GM06990 (cell line): ENCODE data around the gene BAIAP2.

ENCODE experiments used
- DNase-seq: peaks from one replicate; pipeline ENCODE4 v3.0.0-alpha.2; 2011; ENCODE audit not compliant: insufficient read length; ENCODE audit errors: extremely low read depth
- H3K27me3 ChIP-seq: replicated peaks from 2 replicates; pipeline ENCODE4 v1.6.0; 2011; ENCODE audit warnings: low read length; ENCODE audit not compliant: control insufficient read depth, insufficient read depth
- H3K36me3 ChIP-seq: 2 replicates; pipeline ENCODE4 v1.5.1; 2011; ENCODE audit warnings: low read length; ENCODE audit not compliant: control insufficient read depth, insufficient read depth
- H3K4me3 ChIP-seq: replicated peaks from 2 replicates; pipeline ENCODE4 v1.5.1; 2011; ENCODE audit warnings: low read depth, mild to moderate bottlenecking, control low read depth, low read length
- CTCF ChIP-seq: IDR thresholded peaks from 2 replicates; pipeline ENCODE4 v1.5.1; 2011; ENCODE audit warnings: low read length, control low read depth, mild to moderate bottlenecking, inconsistent platforms; ENCODE audit not compliant: insufficient read depth, poor library complexity, severe bottlenecking

BAIAP2 gene

DNA sequence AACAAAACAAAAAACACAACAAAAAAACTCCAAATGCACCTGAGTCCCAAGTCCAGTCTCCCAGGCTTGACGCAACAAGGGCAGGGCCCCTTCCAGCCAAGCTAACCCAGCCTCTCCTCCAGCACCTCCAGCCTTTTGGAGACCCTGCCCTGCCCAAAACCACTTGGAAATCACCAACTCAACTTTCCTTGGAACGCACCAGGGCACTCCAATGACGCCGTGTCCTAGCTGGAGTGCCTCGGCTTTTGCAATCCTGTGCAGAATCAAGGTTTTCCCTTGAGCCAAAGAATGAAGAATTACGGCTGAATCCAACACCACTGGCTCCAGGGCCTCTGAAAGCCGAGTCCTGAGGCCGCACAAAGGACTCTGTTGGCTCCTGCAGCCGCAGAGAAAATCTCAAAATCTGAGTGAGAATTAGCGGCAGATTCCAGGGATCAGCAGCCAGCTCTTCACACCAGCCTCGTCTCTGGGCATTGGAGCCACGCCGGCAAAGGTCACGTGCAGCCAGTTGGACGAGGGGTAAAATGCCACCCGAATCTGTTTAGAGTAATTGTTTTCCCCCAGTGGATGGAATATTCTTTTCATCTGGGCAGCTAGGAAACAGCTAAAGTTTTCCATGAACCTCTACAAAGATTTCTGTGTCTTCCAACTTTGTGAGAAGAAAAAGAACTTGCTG, 9.7 kb upstream of the BAIAP2 start:
- DNase-seq, result no peak
- H3K27me3 ChIP-seq, result no peaks in the 10 kb centered on the region; the same call in 1 of the 2 replicates
- TF ChIP-seq CTCF, result no peak

DNA sequence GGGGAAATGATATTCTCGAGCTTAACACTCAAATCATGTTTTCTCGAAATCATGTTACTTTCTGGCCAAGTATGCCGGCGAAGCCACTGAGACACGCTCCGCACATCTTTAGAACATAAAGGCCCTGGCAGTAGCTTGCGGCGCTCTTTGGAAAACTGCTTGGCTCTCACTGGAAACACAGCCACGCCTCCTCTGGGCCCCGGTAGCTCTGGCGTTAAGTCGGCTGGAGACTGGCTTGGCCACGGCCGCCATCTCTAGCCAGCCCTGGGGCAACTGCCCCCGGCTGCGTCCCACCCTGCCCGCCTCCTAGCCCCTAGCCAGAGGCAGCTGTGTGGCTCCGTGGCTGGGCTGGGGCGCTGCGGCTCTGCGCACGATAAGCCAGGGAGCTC, 9.2 kb upstream of the BAIAP2 start:
- no peak for TF ChIP-seq CTCF
- no peak for DNase-seq
- Histone ChIP-seq H3K36me3 (no peaks in the 10 kb centered on the region), H3K27me3 (no peaks in the 10 kb centered on the region; the same call in 1 of the 2 replicates), H3K4me3 (no peak overlapping the region)

More for the DNA sequence above, 9.7 kb upstream of the BAIAP2 start:
- Histone ChIP-seq H3K4me3 (no peak overlapping the region), H3K36me3 (no peaks in the 10 kb centered on the region)

GRCh38 chr17:81026266-81027036, 8.5 kb upstream of the BAIAP2 start:
- TF ChIP-seq CTCF, result no peak
- no peak for DNase-seq
- no peaks in the 10 kb centered on the region for H3K36me3 ChIP-seq
- no peaks in the 10 kb centered on the region; the same call in 1 of the 2 replicates for H3K27me3 ChIP-seq
- H3K4me3 ChIP-seq, result no peak overlapping the region

GRCh38 chr17:81027038-81027437, 7.9 kb upstream of the BAIAP2 start:
- Histone ChIP-seq H3K4me3 (no peak overlapping the region), H3K27me3 (no peaks in the 10 kb centered on the region; the same call in 1 of the 2 replicates), H3K36me3 (no peaks in the 10 kb centered on the region)
- TF ChIP-seq CTCF, result no peak
- DNase-seq, result no peak

- H3K4me3 ChIP-seq, result no peak overlapping the region
- no peak for TF ChIP-seq CTCF
- no peaks in the 10 kb centered on the region for H3K36me3 ChIP-seq
- no peaks in the 10 kb centered on the region; the same call in 1 of the 2 replicates for H3K27me3 ChIP-seq
- no peak for DNase-seq
Observed at GRCh38 chr17:81027591-81028505, 7.1 kb upstream of the BAIAP2 start.
